HG03045 (cell line): Measurements from ENCODE around the gene MKNK2.
"Not testable (repeated sequence)": the region's sequence is repeated elsewhere in the genome, so short reads cannot be mapped to it uniquely, and the experiment has no call there.

ENCODE experiments used
- ATAC-seq: cut with Tn5 transposase; IDR thresholded peaks from one replicate; pipeline ENCODE4 v1.9.1; 2021; ENCODE audit warnings: mild to moderate bottlenecking, moderate library complexity; ENCODE audit not compliant: unreplicated experiment

MKNK2 gene

DNA sequence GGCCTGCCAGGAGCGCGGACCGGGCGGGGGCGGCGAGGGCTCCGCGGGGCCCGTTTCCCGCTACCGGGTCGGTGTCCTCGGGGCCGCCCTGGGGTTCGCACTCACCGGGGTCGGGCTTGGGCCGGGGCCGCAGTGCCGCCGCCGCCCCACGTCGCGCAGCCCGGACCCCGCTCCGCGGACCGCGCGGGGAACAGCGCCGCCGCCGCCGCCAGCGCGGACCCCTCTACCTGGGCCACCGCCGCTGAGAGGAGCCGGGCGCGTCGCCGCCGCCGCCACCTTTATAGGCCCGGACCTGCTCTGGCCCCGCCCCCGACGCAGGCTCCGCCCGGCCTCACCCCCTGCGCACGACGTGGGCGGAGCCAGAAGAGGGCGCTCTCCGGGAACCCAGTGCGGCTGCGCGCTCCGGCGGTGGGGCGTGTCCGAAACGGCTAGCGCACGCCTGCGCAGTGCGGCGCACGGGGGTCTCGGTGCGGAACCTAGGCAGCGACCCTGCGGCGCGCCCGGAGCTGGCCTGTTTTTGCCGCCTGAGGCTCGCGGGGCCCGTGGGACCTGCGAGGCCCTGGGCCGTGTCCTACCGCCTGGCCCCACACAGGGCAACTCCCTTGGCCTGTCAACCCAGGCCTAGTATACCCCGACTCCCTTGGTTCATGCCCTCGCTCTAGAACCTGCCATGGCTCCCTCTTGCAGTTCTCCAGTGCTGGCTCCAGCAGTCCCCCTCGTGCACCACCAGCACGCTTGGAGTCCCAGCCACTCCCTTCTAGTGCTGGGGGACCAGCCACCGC lies at the start of gene MKNK2:
Gene MKNK2, minus strand, starts transcription at position 254 of the 782 bp plus-strand sequence. CDS start 393 bp downstream, outside the sequence.
- ATAC-seq, result peak; percentile 49

DNA sequence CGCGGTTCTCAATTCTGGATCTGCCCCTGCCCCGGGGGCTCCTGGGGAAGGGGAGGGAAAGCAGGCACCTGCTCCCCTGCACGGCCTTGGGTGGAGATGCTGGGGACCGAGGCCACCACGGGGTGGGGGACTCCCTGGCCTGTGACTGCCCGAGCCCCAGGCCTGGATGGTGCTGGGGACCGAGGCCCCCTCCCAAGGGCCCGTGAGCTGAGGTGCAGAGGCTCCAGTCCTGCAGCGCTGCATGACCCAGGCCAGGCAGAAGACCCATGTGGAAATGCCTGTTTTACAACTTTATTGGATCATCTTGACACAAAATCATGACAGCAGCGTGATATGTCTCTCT lies 49.6 kb upstream of the MKNK2 start:
- no peak for ATAC-seq

DNA sequence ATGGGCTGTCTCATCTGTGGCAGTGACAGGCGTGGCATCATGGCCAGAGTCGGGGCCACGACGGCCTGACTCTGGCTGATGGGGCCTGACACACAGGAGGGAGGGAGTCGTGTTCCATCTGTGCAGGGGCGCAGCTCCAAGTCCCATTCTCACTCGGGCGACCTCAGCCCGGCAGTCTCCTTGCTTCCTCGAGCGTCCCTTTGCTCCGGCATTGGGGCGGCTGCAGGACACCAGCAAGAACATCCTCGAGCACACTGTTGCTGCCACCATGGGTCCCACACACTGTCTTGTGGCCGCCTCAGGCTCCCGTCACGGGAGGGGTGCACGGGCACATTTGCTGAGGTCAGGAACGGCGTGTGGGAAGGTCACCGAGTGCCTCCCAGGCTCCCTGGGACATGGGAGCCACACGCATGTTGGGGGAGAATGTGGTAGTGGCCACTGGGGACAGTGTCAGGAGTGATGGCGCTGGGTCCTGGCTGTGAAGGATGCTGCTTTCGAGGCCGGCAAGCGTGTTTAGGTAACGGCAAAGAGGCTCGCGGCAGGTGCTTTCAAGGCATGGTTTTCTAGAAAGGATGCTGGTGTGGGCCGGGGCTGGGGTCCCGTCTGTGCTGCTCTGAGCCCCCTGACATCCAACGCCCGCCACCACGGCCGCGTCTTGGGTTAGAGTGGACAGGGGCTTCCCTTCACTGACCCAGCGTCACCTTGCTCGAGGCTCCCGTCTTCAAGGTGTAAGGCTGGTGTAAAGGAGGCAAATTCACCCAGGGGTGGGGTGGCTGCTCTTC lies 49.1 kb upstream of the MKNK2 start:
- ATAC-seq, result no peak

DNA sequence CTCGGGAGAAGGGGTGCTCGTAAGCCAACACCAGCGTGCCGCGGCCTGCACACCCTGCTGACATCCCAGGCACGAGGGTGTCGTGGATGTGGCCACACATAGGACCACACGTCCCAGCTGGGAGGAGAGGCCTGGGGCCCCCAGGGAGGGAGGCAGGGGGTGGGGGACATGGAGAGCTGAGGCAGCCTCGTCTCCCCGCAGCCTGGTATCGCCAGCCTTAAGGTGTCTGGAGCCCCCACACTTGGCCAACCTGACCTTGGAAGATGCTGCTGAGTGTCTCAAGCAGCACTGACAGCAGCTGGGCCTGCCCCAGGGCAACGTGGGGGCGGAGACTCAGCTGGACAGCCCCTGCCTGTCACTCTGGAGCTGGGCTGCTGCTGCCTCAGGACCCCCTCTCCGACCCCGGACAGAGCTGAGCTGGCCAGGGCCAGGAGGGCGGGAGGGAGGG lies 48.0 kb upstream of the MKNK2 start:
- ATAC-seq, result no peak

DNA sequence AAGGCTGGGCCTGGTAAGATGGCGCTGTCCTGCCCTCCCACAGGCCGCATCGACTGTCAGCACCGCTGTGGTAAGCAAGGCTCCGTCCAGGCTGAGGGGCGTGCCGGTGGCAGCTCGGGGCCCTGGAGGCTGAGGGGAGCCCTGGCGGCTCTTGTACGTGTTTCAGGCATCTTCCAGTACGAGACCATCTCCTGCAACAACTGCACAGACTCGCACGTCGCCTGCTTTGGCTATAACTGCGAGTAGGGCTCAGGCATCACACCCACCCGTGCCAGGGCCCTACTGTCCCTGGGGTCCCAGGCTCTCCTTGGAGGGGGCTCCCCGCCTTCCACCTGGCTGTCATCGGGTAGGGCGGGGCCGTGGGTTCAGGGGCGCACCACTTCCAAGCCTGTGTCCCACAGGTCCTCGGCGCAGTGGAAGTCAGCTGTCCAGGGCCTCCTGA lies 46.9 kb upstream of the MKNK2 start:
- no peak for ATAC-seq

DNA sequence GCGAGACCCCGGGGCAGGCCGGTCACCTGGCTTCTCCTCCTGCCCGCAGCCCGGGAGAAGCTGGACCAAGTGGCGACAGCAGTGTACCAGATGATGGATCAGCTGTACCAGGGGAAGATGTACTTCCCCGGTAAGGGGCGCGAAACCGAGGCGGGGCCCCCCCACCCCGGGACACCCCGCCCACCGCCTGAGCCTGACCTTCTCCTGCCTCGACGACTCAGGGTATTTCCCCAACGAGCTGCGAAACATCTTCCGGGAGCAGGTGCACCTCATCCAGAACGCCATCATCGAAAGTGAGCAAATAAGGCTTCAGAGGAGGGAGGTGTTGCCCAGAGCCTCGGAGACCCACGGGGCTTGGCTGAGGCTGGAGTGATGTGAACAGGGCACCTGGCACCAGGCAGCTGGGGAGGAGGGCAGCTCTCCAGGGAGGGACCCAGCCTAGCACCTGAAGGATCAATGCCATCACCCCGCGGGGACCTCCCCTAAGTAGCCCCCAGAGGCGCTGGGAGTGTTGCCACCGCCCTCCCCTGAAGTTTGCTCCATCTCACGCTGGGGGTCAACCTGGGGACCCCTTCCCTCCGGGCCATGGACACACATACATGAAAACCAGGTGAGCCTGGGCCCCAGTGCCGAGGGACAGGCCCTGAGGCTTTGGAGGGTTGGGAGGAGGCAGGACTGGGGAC lies 46.3 kb upstream of the MKNK2 start:
- peak; percentile 2 for ATAC-seq

DNA sequence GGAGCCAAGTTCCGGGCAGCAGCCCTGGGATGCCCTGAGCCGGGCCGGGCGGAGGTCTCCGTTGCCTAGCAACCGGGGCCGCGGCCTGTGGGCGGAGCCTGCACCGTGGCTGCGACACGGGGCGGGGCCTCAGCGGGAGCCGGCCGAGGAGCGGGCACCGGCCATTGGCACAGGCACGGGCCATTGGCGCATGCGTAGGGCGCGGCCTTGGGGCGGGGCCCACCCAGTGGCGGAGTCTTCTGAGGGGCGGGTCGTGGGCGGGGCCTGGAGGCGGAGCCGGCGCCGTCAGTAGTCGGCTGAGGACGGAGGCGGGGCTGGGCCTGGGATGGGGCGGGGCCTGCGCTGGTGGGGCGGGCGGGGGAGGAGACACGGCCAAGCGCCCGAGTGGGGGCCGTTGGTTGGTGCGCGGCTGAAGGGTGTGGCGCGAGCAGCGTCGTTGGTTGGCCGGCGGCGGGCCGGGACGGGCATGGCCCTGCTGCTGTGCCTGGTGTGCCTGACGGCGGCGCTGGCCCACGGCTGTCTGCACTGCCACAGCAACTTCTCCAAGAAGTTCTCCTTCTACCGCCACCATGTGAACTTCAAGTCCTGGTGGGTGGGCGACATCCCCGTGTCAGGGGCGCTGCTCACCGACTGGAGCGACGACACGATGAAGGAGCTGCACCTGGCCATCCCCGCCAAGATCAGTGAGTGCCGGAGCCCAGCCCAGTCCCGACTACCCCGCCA lies 45.6 kb upstream of the MKNK2 start, which contains the start of gene IZUMO4:
Gene IZUMO4, plus strand, starts transcription at position 436 of the 723 bp plus-strand sequence. Its CDS starts 31 bp downstream, at position 467.
- peak; percentile 67 for ATAC-seq

DNA sequence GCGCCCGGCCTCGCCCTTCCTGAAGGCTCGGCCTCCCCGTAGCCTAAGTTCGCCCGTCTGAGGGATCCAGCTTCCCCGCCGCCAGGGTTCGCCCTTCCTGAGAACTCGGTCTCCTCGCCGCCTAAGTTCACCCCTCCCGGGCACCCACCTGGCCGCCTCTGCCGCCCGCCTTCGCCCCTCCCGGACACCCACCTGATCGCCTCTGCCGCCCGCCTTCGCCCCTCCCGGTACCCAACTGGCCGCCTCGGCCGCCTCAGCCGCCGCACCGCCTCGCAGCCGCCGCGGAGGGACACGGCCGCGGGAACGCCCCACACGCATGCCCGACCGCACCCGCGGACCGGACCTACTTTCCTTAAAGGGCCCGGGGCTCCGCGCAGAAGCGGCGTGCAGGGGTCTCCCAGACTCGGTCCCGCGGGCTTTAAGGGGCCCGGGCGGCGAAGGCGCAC lies 45.0 kb upstream of the MKNK2 start, which contains the start of gene MOB3A:
Gene MOB3A, minus strand, starts transcription at position 293 of the 446 bp plus-strand sequence. CDS start 17,766 bp downstream, outside the sequence.
- ATAC-seq, result peak; percentile 25

DNA sequence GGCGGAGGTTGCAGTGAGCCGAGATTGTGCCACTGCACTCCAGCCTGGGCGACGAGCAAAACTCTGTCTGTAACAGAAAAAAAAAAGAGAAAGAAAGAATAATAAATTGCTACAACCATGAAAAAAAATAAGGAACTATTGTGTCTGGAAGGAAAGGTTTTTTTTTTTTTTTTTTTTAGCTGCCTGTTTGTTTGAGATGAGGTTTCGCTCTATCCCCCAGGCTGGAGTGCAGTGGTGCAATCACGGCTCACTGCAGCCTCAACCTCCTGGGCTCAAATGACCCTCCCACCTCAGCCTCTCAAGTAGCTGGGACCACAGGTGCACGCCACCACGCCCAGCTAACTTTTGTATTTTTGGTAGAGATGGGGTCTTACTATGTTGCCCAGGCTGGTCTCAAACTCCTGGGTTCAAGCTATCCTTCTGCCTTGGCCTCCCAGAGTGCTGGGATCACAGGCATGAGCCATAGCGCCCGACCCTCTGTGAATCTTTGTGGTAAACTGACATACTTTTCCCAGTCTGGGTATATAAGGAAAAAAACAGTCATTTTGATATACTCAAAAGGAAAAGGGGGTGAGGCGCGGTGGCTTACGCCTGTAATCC lies 41.0 kb upstream of the MKNK2 start:
- ATAC-seq, result not testable (repeated sequence)

DNA sequence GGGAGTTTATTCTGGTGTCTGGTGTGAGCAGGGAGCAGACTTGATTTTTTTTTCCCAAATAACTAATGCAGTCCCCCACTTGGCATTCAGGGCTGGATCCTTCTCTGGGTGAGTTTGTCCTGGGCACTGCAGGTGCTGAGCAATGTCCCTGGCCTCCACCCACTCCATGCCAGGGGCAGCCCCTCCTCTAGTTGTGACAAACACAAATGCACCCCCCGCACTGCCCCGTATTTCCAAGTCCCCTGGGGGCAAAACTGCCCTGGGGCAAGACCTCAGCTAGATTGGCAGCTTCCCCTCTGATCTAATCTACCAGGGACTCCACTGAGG lies 38.6 kb upstream of the MKNK2 start:
- no peak for ATAC-seq

DNA sequence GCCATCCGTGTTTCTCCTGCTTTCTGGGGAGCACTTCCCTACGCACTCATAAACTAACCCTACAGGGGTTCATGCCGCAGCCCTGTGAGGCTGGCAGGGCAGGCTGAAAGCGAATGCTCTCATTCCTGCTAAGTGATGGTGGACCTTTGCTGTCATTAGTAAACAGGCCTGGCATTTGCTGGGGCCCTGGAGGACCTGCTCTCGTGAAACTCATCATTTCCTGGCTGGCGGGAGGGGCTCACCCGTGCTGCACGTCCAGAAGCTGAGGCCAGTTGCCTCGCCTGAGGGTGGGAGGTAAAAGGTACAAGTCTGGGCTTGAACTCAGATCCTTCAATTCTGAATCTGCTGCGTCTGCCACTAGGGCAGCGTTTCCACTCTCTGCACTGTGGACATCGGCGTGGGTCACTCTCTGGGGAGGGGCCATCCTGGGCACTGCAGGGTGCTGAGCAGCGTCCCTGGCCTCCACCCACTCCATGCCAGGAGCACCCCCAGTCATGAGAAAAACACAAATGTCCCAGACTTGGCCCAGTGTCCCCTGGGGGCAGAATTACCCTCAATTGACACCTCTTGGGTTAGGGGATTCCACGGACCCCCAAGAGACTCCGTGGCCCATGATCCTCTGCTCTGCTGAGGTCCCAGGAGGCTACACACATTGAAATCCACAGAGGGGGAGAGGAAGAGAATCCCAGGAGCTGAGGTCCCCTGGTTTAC lies 38.1 kb upstream of the MKNK2 start:
- ATAC-seq, result no peak

DNA sequence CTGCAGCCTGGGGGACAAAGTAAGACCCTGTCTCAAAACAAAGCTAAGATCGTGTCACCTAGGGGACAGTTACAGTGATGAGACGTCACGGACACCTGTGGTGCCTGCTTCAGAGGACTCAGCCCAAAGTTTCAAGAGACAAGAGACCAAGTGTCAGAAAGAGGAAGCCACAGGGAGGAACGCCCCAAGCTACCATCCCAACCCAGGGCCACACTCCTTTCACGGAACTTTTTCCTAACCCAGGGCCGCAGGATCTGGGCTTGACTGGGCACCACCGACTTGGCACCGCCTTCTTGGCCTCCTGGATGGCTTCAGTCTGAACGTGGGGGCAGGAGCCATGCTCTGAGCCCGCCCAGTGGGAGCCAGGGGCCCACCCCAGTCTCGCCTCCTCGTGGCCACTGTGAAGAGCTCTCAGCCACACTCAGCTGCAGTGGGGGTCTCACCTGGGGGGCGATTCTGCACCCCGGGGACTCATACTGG lies 36.6 kb upstream of the MKNK2 start:
- ATAC-seq, result no peak

DNA sequence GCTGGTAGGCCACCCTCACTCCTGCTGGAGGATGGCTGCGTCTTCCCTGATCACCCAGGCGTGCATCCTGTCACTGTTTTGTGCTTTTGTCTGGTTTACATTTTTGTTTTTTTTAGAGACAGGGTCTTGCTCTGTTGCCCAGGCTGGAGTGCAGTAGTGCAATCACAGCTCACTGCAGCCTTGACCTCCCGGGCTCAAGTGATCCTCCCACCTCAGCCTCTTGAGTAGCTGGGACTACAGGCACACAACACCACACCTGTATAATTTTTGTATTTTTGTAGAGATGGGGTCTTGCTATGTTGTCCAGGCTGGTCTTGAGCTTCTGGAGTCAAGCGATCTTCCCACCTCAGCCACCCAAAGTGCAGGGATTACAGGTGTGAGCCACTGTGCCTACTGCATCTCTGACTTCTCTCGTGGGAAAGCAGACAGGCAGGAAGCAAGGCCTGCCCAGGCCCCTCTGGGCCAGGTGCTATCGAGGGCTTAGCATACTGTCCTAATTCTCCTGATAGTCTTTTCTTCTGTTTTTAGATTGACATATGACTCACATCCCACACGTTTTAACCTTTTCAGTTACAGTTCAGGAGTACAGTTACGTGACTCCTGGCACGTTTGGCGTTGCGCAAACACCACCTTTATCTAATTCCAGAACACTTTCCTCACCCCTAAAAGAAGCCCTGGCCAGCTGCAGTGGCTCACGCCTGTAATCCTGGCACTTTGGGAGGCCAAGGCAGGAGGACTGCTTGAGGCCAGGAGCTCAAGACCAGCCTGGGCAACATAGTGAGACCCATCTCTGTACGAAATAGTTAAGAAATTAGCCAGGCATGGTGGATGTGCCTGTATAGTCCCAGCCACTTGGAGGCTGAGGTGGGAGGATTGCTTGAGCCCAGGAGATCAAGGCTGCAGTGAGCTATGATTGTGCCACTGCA lies 35.9 kb upstream of the MKNK2 start:
- ATAC-seq, result not testable (repeated sequence)

DNA sequence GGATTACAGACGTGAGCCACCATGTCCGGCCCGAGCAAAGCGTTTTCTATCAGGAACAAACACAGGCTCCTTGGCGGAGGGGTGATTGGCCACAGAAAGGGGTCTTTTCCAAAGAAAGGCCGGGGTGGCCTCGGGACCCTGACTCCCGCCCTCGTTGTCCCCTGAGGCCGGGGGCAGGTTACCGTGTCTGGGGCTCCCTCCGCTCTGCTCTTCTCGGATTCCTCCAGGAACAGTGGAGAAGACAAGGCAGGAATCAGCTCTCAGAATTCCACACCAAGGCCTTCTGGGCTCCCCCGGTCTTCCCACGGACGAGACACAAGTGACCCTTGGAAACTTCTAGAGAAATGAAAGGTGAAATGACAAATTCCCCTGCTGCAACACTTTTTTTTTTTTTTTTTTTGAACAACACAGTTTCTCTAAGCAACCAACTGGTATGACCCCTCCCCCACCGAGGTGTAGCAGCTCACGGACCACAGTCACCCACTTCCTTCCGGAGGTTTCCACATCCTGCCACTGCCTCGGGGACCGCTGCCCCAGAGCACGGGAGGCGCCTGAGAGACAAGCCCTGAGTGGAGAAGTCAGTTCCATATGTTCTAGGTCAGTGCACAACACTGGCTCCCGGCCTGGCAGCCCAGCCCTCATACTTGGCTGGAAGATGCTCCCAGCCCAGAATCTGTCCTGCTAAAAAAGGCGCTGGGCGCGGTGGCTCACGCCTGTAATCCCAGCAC lies 34.1 kb upstream of the MKNK2 start:
- ATAC-seq, result peak; percentile 35

DNA sequence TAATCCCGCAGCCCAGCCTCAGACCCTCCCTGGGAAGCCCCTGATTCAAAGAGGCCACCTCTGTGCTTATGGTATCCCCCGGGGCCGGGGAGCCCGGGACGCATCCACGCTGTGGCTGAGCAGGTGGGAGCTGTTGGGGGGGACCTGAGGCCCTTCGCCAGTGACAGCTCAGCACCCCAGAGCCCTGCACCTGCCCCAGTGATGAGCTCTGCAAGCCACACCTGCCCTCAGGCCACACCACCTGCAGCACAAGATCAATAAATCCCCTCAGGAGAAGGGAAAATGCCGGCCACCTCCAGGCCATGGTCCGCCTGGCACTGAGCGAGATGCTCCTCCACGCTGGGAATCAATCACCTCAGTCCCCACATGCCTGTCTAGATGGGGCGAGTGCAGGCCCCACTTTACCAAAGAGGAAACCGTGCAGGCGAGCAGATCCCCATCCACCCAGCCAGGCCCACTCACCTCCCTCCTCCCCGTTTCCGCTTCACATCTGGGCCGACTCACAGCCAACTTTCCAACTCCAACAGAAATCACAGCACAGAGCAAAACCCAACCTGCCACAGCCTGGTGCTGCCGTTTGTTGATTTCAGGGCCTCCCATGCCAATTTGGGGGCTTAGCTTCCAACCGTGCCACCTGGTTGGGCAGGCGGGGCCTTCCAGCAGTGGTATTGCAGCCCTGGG lies 32.3 kb upstream of the MKNK2 start:
- no peak for ATAC-seq

DNA sequence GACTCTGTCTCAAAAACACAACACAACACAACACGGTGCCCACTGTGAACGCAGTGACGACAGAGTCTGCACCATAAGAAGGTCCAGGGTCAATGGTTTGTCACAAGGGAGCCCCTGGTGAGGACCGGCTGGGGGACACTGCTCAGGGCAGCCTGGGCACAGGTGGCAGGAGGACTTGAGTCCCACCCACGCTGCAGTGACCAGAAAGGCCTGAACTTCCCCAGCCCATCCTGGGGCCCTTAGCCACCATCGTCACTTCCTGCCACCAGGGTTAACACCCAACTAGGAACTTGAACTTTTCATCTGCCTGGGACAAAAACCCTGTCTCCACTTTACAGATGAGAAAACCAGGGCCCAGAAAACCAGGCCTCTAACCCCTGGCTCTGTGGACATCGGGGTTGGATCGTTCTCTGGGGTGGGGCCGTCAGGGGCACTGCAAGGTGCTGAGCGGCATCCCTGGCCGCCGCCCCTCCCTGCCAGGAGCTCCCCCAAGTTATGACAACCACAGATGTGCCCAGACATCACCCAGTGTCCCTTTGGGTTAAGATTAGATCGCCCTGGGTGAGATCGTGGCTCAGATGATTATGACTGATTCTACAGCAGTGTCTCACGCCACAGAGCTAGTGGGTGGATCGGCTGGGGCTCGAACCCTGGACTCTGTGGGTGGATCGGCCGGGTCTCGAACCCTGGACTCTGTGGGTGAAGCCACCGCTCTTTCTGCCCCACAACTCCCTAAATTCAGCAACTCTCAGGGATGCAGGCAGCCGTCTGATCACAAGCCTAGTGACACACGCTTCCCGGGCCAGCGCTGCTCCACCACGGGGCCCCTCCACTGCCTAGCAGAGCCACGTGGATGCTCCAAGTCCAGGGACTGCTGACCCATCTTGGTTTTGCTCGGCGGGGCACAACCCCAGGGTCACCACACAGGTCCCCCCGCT lies 31.1 kb upstream of the MKNK2 start:
- ATAC-seq, result no peak
